GM21390 (cell line): ENCODE data around the gene BCL7B.
"Not testable (repeated sequence)": the region's sequence is repeated elsewhere in the genome, so short reads cannot be mapped to it uniquely, and the experiment has no call there.

Experiments used
- ATAC-seq: cut with Tn5 transposase; IDR thresholded peaks from one replicate; pipeline ENCODE4 v1.9.1; 2021; ENCODE audit not compliant: unreplicated experiment

BCL7B gene

GRCh38 chr7:73557397-73558257 is at the start of gene BCL7B:
TSS of gene BCL7B (minus strand) at chr7:73557690. CDS start at chr7:73557578, 112 bp downstream.
- peak; percentile 45 for ATAC-seq

- no peak for ATAC-seq
These were observed 48.2 kb upstream of the BCL7B start for GRCh38 chr7:73605601-73606220.

GRCh38 chr7:73602721-73603651 is 45.5 kb upstream of the BCL7B start:
- ATAC-seq, result no peak

- no peak for ATAC-seq
These were observed 42.4 kb upstream of the BCL7B start for GRCh38 chr7:73599916-73600315.

- ATAC-seq, result no peak
These were observed 41.8 kb upstream of the BCL7B start for GRCh38 chr7:73599151-73599882.

- no peak for ATAC-seq
These were observed 40.7 kb upstream of the BCL7B start for GRCh38 chr7:73597978-73598782.

GRCh38 chr7:73596191-73597065 is 38.9 kb upstream of the BCL7B start:
- no peak for ATAC-seq

- no peak for ATAC-seq
These were observed 37.9 kb upstream of the BCL7B start for GRCh38 chr7:73595358-73595757.

GRCh38 chr7:73593207-73594045 is 35.9 kb upstream of the BCL7B start:
- ATAC-seq, result no peak

- ATAC-seq, result no peak
These were observed 29.4 kb upstream of the BCL7B start for GRCh38 chr7:73586911-73587310.

GRCh38 chr7:73585196-73585595 is 27.7 kb upstream of the BCL7B start:
- no peak for ATAC-seq

GRCh38 chr7:73582664-73583202 is 25.2 kb upstream of the BCL7B start:
- no peak for ATAC-seq

- not testable (repeated sequence) for ATAC-seq
These were observed 23.5 kb upstream of the BCL7B start for GRCh38 chr7:73581006-73581405.

- ATAC-seq, result peak; percentile 86
These were observed 21.0 kb upstream of the BCL7B start, which contains the start of gene TBL2 for GRCh38 chr7:73578342-73579128. TSS of gene TBL2 (minus strand) at chr7:73578579. CDS start at chr7:73578549, 30 bp downstream.

- no peak for ATAC-seq
These were observed 20.3 kb upstream of the BCL7B start for GRCh38 chr7:73577627-73578341.

- no peak for ATAC-seq
These were observed 16.3 kb upstream of the BCL7B start for GRCh38 chr7:73573791-73574190.
